IMR-90 (cell line): ENCODE results near the gene MSI2.

ENCODE experiments used
- MAFK ChIP-seq: IDR thresholded peaks from 2 replicates; pipeline ENCODE4 v1.6.1; 2012; ENCODE audit warnings: low read depth, low read length, improper control_type of control experiment
- TF ChIP-seq, protein P1 (sequence below): conservative IDR thresholded peaks from 2 replicates; pipeline ENCODE4 v1.5.1; 2012; ENCODE audit warnings: mild to moderate bottlenecking, low read depth, low read length, improper control_type of control experiment

DNA sequence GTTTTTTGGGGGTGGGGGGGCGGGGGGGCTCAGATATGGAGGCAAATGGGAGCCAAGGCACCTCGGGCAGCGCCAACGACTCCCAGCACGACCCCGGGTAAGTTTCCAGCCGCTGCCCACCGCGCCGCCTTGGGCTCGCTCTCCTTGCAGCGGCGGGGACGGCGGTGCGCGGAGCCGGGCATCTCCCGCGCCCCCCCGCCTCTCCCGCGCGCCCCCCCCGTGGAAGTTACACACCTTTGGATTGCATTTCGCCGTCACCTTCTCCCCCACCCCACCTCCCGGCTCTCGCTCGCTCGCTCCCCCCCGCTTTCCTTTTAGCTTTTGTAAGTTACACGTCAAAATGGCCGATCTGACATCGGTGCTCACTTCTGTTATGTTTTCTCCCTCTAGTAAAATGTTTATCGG is 387 bp downstream of the MSI2 start:
- TF ChIP-seq MAFK, result no peak
- TF ChIP-seq, protein P1, sequence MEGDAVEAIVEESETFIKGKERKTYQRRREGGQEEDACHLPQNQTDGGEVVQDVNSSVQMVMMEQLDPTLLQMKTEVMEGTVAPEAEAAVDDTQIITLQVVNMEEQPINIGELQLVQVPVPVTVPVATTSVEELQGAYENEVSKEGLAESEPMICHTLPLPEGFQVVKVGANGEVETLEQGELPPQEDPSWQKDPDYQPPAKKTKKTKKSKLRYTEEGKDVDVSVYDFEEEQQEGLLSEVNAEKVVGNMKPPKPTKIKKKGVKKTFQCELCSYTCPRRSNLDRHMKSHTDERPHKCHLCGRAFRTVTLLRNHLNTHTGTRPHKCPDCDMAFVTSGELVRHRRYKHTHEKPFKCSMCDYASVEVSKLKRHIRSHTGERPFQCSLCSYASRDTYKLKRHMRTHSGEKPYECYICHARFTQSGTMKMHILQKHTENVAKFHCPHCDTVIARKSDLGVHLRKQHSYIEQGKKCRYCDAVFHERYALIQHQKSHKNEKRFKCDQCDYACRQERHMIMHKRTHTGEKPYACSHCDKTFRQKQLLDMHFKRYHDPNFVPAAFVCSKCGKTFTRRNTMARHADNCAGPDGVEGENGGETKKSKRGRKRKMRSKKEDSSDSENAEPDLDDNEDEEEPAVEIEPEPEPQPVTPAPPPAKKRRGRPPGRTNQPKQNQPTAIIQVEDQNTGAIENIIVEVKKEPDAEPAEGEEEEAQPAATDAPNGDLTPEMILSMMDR, result no peak
